K562 (cell line): ENCODE measurements around the gene CPEB1. TPM values are rescaled to one million over a fixed set of nuclear protein-coding genes. Genes with fewer than 3 reads are reported as not detected.

ENCODE experiments used
- BRD4 ChIP-seq: fragments of 200-600 bp; sonication (generic); IDR thresholded peaks from 2 replicates; pipeline ENCODE4 v1.6.1; 2017; ENCODE audit warnings: inconsistent platforms
- CBFA2T2 ChIP-seq: fragments of 450-650 bp; conservative IDR thresholded peaks from 2 replicates; pipeline ENCODE4 v1.6.1; 2017; ENCODE audit warnings: mild to moderate bottlenecking
- IRF2 ChIP-seq: sonication (generic); formaldehyde crosslinking; IDR thresholded peaks from 2 replicates; pipeline ENCODE4 v1.8.1; 2022; ENCODE audit warnings: mild to moderate bottlenecking, missing genetic modification reagents
- MCM5 ChIP-seq: fragments of 450-650 bp; IDR thresholded peaks from 2 replicates; pipeline ENCODE4 v1.6.1; 2016; ENCODE audit warnings: low read depth
- SREBF1 ChIP-seq: fragments of 150-350 bp; IDR thresholded peaks from 2 replicates; pipeline ENCODE4 v1.6.1; 2014; ENCODE audit warnings: antibody characterized with exemption, low read depth, low read length, borderline replicate concordance
- SRSF9 ChIP-seq: fragments of 200-400 bp; formaldehyde crosslinking; IDR thresholded peaks from 2 replicates; pipeline ENCODE4 v1.6.1; 2017; ENCODE audit warnings: low read depth, low read length, borderline replicate concordance
- TAF1 ChIP-seq: IDR thresholded peaks from 2 replicates; pipeline ENCODE4 v1.6.1; 2011; ENCODE audit warnings: mild to moderate bottlenecking, low read length, moderate library complexity; ENCODE audit not compliant: insufficient read depth, control insufficient read depth, severe bottlenecking; ENCODE audit errors: extremely low read depth
- ZBED1 ChIP-seq: IDR thresholded peaks from 2 replicates; pipeline ENCODE4 v1.6.1; 2014
- ZBTB11 ChIP-seq, 3 experiments: fragments of 200-800 bp in 1 of 3; fragments of 250-450 bp in 1 of 3; fragments of 450-650 bp in 1 of 3; sonication (Bioruptor Pico) in 1 of 3; sonication (Bioruptor generic) in 1 of 3; formaldehyde crosslinking in 1 of 3; IDR thresholded peaks; 2 replicates each; pipeline versions ENCODE4 v1.6.1 to v1.8.0; 2016 to 2022; ENCODE audit warnings: mild to moderate bottlenecking in 2 of 3, missing genetic modification characterization in 2 of 3, missing compliant biosample characterization in 1 of 3, moderate library complexity in 1 of 3
- ZNF133 ChIP-seq: fragments of 250-450 bp; sonication (Bioruptor Pico); IDR thresholded peaks from 2 replicates; pipeline ENCODE4 v1.4.0; 2020; ENCODE audit warnings: mild to moderate bottlenecking
- ZNF408 ChIP-seq: fragments of 250-450 bp; sonication (Bioruptor Pico); IDR thresholded peaks from 2 replicates; pipeline ENCODE4 v1.4.0; 2020; ENCODE audit warnings: low read depth, mild to moderate bottlenecking, moderate library complexity
- polyA plus RNA-seq, 8 experiments: library from polyadenylated mRNA; depleted of rRNA in 4 of 8; stranded (reverse) in 5 of 8; unstranded in 3 of 8; fragments of >200 nt; fragmentation: Nextera tagmentation in 2 of 8; fragmentation: Illumina TruSeq in 1 of 8; extraction: Ambion mirVana in 2 of 8; extraction: Trizol in 1 of 8; gene quantifications; 2 replicates each; pipeline versions ENCODE4 v1.2.1 to v1.2.3, GENCODE V29; 2011 to 2014; ENCODE audit warnings: inconsistent platforms in 1 of 8, missing spikeins in 1 of 8
- total RNA-seq, 7 experiments: library from RNA; depleted of rRNA in 6 of 7; stranded (reverse); fragments of >200 nt in 6 of 7; fragmentation: Illumina TruSeq in 2 of 7; extraction: Trizol in 2 of 7; gene quantifications; 2 replicates each; pipeline versions ENCODE4 v1.2.1 to v1.2.3, GENCODE V29; 2011 to 2021; ENCODE audit warnings: low replicate concordance in 1 of 7
- TF ChIP-seq, protein P1 (sequence below), 2 experiments: fragments of 450-650 bp; IDR thresholded peaks; 2 replicates each; pipeline ENCODE4 v1.6.1; 2016; ENCODE audit warnings: mild to moderate bottlenecking in 2 of 2, borderline replicate concordance in 1 of 2, low read depth in 1 of 2, moderate library complexity in 1 of 2

The CPEB1 gene
- total and polyA plus RNA-seq, 9 of the 15 experiments (the other 6 are each of a cell fraction or from before 2014, with no cell fraction given), result 2.2 to 13.4 (median 9.7) TPM

DNA sequence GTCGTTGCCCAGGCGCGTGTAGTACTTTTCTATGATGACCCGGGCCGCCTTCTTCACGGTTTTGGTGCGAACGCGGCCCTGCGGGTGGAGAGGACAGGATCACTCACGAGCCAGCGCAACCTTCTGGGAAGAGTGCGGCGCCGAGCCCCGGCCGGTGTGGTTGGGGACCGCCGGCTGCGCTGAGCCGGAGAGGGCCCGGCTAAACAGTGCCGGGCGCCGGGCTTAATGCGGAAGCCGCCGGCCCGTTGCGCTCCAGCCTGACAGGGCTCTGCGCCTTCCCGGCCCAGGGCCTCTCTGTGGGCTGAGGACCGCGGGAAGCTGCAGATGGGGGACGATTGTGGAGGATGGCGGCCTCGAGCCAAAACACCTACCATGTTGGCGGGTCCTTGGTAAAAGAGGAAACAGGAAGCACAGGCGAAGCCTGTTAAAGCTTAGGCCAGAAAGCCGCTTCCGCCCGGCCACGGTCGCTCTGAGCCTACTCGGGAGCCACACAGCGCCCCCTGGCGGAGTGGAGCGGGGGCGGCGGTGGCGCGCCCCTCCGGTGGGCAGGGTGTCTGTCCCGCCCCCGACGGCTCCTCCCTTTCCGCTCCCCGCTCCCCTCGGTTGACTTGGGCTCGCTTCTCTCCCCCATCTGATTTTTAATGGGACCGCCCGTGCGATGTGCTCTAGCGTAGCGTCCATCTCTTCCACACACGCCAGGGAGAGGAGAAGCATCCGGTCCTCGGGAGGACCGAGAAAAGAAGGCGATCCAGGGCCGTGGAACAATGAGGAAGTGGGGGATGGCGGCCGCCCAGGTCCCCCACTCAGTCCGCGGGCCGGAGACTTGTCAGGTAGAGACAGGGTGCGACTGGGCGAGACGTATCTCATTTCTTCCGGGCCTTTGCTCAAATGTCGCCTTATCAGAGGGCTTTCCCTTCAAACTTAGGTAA is 106.8 kb downstream of the CPEB1 start, which contains the start of gene RPS17 (continued):
- TF ChIP-seq ZBED1, result no peak
- TF ChIP-seq SREBF1, result 0 out of 2 replicates have a peak, but pooled peaks have one; percentile 50
- TF ChIP-seq SRSF9, result no peak
- no peak for TF ChIP-seq MCM5
- TF ChIP-seq, protein P1, sequence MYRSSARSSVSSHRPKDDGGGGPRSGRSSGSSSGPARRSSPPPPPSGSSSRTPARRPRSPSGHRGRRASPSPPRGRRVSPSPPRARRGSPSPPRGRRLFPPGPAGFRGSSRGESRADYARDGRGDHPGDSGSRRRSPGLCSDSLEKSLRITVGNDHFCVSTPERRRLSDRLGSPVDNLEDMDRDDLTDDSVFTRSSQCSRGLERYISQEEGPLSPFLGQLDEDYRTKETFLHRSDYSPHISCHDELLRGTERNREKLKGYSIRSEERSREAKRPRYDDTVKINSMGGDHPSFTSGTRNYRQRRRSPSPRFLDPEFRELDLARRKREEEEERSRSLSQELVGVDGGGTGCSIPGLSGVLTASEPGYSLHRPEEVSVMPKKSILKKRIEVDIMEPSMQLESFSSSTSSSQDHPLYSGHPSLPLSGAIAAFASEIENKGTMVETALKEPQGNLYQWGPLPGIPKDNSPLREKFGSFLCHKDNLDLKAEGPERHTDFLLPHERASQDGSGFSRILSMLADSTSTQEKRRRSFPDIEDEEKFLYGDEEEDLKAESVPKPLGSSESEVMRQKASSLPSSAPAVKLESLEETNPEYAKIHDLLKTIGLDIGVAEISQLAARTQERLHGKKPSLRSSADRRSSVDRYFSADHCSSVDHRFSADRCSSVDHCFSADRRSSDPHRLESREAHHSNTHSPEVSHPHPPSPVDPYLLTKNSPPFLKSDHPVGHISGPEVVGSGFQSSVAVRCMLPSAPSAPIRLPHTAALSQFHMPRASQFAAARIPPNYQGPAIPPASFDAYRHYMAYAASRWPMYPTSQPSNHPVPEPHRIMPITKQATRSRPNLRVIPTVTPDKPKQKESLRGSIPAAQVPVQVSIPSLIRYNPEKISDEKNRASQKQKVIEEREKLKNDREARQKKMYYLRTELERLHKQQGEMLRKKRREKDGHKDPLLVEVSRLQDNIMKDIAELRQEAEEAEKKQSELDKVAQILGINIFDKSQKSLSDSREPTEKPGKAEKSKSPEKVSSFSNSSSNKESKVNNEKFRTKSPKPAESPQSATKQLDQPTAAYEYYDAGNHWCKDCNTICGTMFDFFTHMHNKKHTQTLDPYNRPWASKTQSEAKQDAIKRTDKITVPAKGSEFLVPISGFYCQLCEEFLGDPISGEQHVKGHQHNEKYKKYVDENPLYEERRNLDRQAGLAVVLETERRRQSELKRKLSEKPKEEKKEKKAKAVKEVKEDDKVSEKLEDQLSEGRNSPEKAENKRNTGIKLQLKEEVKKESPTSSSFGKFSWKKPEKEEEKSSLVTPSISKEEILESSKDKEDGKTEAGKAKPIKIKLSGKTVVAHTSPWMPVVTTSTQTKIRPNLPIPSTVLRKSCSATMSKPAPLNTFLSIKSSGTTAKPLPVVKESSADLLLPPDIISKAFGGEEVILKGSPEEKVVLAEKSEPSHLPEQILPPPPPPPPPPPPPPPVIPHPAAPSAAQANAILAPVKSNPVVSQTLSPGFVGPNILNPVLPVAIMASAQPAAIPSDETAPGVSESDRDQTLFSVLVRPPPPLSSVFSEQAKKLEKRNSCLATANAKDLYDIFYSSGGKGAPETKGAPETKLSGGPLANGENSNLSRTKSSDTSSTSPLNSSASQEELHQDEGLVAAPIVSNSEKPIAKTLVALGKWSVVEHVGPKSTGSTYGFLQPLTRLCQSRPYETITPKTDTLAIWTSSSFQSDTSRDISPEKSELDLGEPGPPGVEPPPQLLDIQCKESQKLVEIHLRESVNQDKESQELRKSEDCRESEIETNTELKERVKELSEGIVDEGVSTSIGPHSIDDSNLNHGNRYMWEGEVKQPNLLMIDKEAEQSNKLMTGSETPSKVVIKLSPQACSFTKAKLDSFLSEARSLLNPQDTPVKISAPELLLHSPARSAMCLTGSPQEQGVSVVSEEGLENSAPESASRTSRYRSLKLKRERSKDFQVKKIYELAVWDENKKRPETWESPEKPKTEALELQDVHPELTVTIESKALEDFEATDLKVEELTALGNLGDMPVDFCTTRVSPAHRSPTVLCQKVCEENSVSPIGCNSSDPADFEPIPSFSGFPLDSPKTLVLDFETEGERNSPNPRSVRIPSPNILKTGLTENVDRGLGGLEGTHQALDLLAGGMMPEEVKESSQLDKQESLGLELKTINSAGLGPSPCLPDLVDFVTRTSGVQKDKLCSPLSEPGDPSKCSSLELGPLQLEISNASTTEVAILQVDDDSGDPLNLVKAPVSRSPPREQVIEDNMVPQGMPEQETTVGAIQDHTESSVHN (IDR thresholded peaks at IDR 0.05; ENCODE audit: borderline replicate concordance in 1 of 2, low read depth in 1 of 2), result no peak
- TF ChIP-seq IRF2 (CRISPR knock-in tag), result no peak
- TF ChIP-seq CBFA2T2, result no peak
- no peak for TF ChIP-seq ZNF408 (CRISPR knock-in tag)
- peak in 1 of 3 experiments; percentile 89; a peak in 2 of 6 replicates for TF ChIP-seq ZBTB11 (CRISPR knock-in tag; IDR thresholded peaks at IDR 0.05)
- peak; percentile 96 for TF ChIP-seq BRD4
- peak; percentile 98 for TF ChIP-seq TAF1
- no peak for TF ChIP-seq ZNF133 (CRISPR knock-in tag)
